Measurements from ENCODE around the gene GDPD4.

GRCh38 chr11:77167791-77168190 is 133.7 kb downstream of the GDPD4 start:
- TF ChIP-seq, protein P1, sequence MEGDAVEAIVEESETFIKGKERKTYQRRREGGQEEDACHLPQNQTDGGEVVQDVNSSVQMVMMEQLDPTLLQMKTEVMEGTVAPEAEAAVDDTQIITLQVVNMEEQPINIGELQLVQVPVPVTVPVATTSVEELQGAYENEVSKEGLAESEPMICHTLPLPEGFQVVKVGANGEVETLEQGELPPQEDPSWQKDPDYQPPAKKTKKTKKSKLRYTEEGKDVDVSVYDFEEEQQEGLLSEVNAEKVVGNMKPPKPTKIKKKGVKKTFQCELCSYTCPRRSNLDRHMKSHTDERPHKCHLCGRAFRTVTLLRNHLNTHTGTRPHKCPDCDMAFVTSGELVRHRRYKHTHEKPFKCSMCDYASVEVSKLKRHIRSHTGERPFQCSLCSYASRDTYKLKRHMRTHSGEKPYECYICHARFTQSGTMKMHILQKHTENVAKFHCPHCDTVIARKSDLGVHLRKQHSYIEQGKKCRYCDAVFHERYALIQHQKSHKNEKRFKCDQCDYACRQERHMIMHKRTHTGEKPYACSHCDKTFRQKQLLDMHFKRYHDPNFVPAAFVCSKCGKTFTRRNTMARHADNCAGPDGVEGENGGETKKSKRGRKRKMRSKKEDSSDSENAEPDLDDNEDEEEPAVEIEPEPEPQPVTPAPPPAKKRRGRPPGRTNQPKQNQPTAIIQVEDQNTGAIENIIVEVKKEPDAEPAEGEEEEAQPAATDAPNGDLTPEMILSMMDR (IDR thresholded peaks at IDR 0.05; ENCODE audit: insufficient read depth, low read length, poor library complexity, severe bottlenecking) = no peak
- TF ChIP-seq EZH2phosphoT487 (conservative IDR thresholded peaks at IDR 0.05; ENCODE audit: low read length) = no peak

Measured in SU-DHL-6 (cell line).